HG03378 (cell line): ENCODE measurements around the gene ZNF609.

Source experiments
- ATAC-seq: cut with Tn5 transposase; IDR thresholded peaks from one replicate; pipeline ENCODE4 v1.9.1; 2021; ENCODE audit warnings: mild to moderate bottlenecking, moderate library complexity; ENCODE audit not compliant: unreplicated experiment

Gene ZNF609

GRCh38 chr15:64712353-64712752 is 252.0 kb downstream of the ZNF609 start:
- ATAC-seq = no peak

- no peak for ATAC-seq
Observed at GRCh38 chr15:64713592-64713991, 253.2 kb downstream of the ZNF609 start.

- ATAC-seq = no peak
Observed at GRCh38 chr15:64716452-64716851, 256.1 kb downstream of the ZNF609 start.

- no peak for ATAC-seq
Observed at GRCh38 chr15:64717130-64717529, 256.8 kb downstream of the ZNF609 start.

GRCh38 chr15:64717735-64718495 is 257.5 kb downstream of the ZNF609 start:
- ATAC-seq = no peak

GRCh38 chr15:64720188-64720587 is 259.8 kb downstream of the ZNF609 start:
- ATAC-seq = no peak

- ATAC-seq = no peak
Observed at GRCh38 chr15:64730151-64730550, 269.8 kb downstream of the ZNF609 start.

GRCh38 chr15:64731012-64731804 is 270.8 kb downstream of the ZNF609 start:
- ATAC-seq = no peak

- ATAC-seq = no peak
Observed at GRCh38 chr15:64731805-64732151, 271.4 kb downstream of the ZNF609 start.

GRCh38 chr15:64732156-64732860 is 271.9 kb downstream of the ZNF609 start:
- ATAC-seq = no peak
